Mucosa of descending colon (tissue), 3 donors: ENCODE data around the gene CD8B. TPM values are rescaled to one million over a fixed set of nuclear protein-coding genes. Genes with fewer than 3 reads are reported as not detected.
A peak's percentile ranks its signal among the peaks of the same experiment; 100 is the strongest.

Source experiments
- ATAC-seq: fragments of 200-7000 bp; cut with Tn5 transposase; one replicate; pipeline ENCODE4 v1.9.1; 2020; ENCODE audit warnings: mild to moderate bottlenecking, moderate library complexity
- DNase-seq, 3 donors: peaks; one replicate each; pipeline ENCODE4 v3.0.0-alpha.2; 2020
- H3K36me3 ChIP-seq: fragments of 200-600 bp; one replicate; pipeline ENCODE4 v1.8.0; 2021; ENCODE audit warnings: low read depth, mild to moderate bottlenecking
- H3K4me1 ChIP-seq: fragments of 200-600 bp; one replicate; pipeline ENCODE4 v1.8.0; 2021; ENCODE audit warnings: low read depth, mild to moderate bottlenecking
- H3K4me3 ChIP-seq: fragments of 200-600 bp; one replicate; pipeline ENCODE4 v1.8.0; 2021; ENCODE audit warnings: mild to moderate bottlenecking
- H3K9me3 ChIP-seq: fragments of 200-600 bp; one replicate; pipeline ENCODE4 v1.8.0; 2021; ENCODE audit warnings: mild to moderate bottlenecking
- CTCF ChIP-seq: fragments of 200-600 bp; IDR thresholded peaks from one replicate; pipeline ENCODE4 v1.8.0; 2022; ENCODE audit warnings: antibody characterized with exemption, mild to moderate bottlenecking
- intact Hi-C, 2 donors: fragments of 100-400 bp; cut with DNase I in 1 of 2; cut with micrococcal nuclease in 1 of 2; formaldehyde crosslinking; loops; one replicate each; pipeline versions ENCODE4 v1.11.0 to v1.11.1; 2022; cut with DNase I, micrococcal nuclease
- total RNA-seq, 3 donors: library from RNA; stranded (reverse); fragmentation: NEBNext Ultra II Directional in 2 of 3; extraction: Animal tissue kit (Norgen Biotek cat#: 25700) in 2 of 3; gene quantifications; one replicate each; pipeline versions ENCODE4 v1.2.1 to v1.2.4, GENCODE V29; 2021 to 2023
- donor health status: DM: no; HTN: no; CAD: no; lungs with moderate emphysema.
- donor health status: DM: no; HTN: no; CAD: no.
- donor health status: DM: no; HTN: yes; CAD: no.

CD8B gene
- total RNA-seq, 3 donors from 2014 or later: 1.5 to 3.8 (median 2.9) TPM

DNA sequence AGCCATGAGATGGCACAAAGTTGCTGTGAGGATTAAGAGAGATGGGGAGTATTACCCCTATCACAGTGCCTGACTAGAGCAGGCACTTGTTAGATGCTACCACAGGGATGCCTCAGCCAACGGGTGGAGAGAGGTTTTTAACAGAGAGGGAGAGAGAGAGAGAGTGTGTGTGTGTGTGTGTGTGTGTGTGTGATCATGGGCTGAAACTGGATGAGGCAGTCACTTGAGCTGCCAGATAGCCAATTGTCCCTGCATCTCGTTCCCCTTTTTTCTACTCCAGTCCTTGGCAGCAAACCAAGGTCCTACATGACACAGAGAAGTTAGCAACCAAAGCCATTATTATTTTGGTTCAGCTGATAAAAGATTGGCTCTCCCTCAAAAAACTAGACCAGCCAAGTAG lies 74.0 kb downstream of the CD8B start:
- Histone ChIP-seq H3K36me3 (no peaks in the 10 kb centered on the region), H3K9me3 (no peaks in the 10 kb centered on the region), H3K4me3 (no peak overlapping the region), H3K4me1 (peaks cover 19% of the 10 kb centered on the region)
- DNase-seq: no peak
- no peak for ATAC-seq
- no peak for TF ChIP-seq CTCF
- intact Hi-C loops: no loop called here

- no peaks in the 10 kb centered on the region for H3K9me3 ChIP-seq
- H3K4me1 ChIP-seq: peaks cover 19% of the 10 kb centered on the region
- peak; percentile 35 for ATAC-seq
- H3K36me3 ChIP-seq: no peaks in the 10 kb centered on the region
- H3K4me3 ChIP-seq: no peak overlapping the region
- intact Hi-C loops: no loop called here
- no peak for TF ChIP-seq CTCF
- DNase-seq: no peak
These were observed 75.6 kb downstream of the CD8B start for GRCh38 chr2:86786001-86786536.

GRCh38 chr2:86785456-86785855 lies 76.2 kb downstream of the CD8B start:
- ATAC-seq: peak; percentile 39
- no peak for TF ChIP-seq CTCF
- no peaks in the 10 kb centered on the region for H3K9me3 ChIP-seq
- intact Hi-C loops: no loop called here
- no peaks in the 10 kb centered on the region for H3K36me3 ChIP-seq
- peaks cover 15% of the 10 kb centered on the region for H3K4me1 ChIP-seq
- DNase-seq: no peak
- no peak overlapping the region for H3K4me3 ChIP-seq

DNA sequence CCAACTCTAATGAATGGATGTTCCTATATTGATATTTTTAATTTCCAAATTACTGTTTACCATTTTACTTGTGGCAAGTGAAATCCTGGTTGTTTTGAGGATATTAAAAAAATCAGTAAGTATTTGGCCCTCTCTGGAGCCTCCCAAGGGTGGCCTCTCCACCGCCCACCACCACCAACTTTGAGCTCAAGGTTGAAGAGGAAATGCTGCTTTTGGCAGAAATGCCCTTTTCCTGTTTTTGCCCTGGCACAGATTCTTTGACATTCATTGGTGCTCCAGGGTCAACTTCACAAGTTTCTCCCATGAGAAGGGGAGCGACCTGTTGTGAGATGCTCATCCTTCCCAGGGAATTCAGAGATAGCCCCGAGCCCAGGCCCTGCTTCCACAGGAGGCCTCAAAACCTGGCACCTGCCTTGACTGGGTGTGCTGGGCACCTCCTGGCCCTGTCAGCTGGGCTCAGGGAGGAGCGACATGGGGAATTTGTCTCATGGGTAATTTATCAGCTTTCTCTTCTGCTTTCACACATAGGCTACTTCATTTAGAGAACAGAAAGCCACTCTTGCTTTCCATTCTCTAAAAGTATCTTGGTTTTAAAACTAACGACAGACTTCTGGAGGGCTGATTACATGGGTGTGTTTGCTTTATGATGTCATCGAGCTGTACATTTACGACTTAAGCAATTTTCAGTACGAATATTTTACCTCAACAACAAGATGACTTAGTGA lies 77.9 kb downstream of the CD8B start:
- Histone ChIP-seq H3K9me3 (no peaks in the 10 kb centered on the region), H3K4me1 (no peaks in the 10 kb centered on the region), H3K4me3 (no peak overlapping the region), H3K36me3 (no peaks in the 10 kb centered on the region)
- intact Hi-C loops: no loop called here
- no peak for DNase-seq
- ATAC-seq: no peak
- TF ChIP-seq CTCF: no peak

- Histone ChIP-seq H3K36me3 (no peaks in the 10 kb centered on the region), H3K4me1 (no peaks in the 10 kb centered on the region), H3K9me3 (no peaks in the 10 kb centered on the region), H3K4me3 (no peak overlapping the region)
- DNase-seq (no peak), ATAC-seq (no peak)
- intact Hi-C loops: no loop called here
- no peak for TF ChIP-seq CTCF
These were observed 78.9 kb downstream of the CD8B start for GRCh38 chr2:86782748-86783147.
